NB4 (cell line): ENCODE results near the gene ALAD.
"Not testable (repeated sequence)": the region's sequence is repeated elsewhere in the genome, so short reads cannot be mapped to it uniquely, and the experiment has no call there.

ENCODE experiments used
- DNase-seq: peaks from one replicate; pipeline ENCODE4 v3.0.0; 2010; ENCODE audit warnings: low read depth
- H3K4me3 ChIP-seq: one replicate; pipeline ENCODE4 v1.5.1; 2011; ENCODE audit warnings: mild to moderate bottlenecking, low read depth, low read length, moderate library complexity
- MYC ChIP-seq: IDR thresholded peaks from 2 replicates; pipeline ENCODE4 v1.6.1; 2011; ENCODE audit warnings: low read depth, low read length
- POLR2A ChIP-seq: IDR thresholded peaks from 2 replicates; pipeline ENCODE4 v1.6.1; 2011; ENCODE audit warnings: mild to moderate bottlenecking; ENCODE audit not compliant: insufficient read length; ENCODE audit errors: extremely low read depth
- TF ChIP-seq, protein P1 (sequence below): IDR thresholded peaks from 2 replicates; pipeline ENCODE4 v1.6.1; 2011; ENCODE audit warnings: low read depth, low read length
- TF ChIP-seq, protein P2 (sequence below): IDR thresholded peaks from one replicate; pipeline ENCODE4 v1.5.1; 2012; ENCODE audit warnings: low read depth, low read length

The ALAD gene

DNA sequence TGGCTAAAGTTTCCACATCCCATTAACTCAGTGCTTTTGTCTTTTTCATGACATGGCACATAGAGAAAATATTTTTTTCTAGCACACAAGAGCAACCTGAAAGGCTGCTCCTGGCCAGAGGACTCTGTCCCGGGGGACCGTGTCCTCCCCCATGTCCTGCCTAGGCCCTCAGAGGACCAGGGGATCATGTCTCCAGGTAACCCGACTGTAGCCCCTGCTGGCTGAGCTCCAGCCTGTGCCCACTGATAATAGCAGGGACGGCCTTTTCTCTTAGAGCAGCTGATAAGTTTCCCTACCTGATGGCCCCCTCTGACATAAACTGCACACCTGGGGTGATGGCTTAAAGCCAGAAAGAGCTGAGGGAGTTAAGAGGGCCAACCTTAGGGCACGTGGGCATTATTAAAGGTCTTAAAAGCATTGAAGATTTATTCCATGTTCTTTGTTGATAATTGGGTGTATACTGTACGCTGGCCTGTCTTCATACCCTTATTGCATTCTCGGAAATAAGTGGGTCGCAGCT lies 30.2 kb downstream of the ALAD start:
- no peak overlapping the region for H3K4me3 ChIP-seq
- DNase-seq: no peak
- TF ChIP-seq MYC (no peak), POLR2A (no peak)
- TF ChIP-seq, protein P1, sequence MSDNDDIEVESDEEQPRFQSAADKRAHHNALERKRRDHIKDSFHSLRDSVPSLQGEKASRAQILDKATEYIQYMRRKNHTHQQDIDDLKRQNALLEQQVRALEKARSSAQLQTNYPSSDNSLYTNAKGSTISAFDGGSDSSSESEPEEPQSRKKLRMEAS: no peak
- TF ChIP-seq, protein P2, sequence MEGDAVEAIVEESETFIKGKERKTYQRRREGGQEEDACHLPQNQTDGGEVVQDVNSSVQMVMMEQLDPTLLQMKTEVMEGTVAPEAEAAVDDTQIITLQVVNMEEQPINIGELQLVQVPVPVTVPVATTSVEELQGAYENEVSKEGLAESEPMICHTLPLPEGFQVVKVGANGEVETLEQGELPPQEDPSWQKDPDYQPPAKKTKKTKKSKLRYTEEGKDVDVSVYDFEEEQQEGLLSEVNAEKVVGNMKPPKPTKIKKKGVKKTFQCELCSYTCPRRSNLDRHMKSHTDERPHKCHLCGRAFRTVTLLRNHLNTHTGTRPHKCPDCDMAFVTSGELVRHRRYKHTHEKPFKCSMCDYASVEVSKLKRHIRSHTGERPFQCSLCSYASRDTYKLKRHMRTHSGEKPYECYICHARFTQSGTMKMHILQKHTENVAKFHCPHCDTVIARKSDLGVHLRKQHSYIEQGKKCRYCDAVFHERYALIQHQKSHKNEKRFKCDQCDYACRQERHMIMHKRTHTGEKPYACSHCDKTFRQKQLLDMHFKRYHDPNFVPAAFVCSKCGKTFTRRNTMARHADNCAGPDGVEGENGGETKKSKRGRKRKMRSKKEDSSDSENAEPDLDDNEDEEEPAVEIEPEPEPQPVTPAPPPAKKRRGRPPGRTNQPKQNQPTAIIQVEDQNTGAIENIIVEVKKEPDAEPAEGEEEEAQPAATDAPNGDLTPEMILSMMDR: no peak

DNA sequence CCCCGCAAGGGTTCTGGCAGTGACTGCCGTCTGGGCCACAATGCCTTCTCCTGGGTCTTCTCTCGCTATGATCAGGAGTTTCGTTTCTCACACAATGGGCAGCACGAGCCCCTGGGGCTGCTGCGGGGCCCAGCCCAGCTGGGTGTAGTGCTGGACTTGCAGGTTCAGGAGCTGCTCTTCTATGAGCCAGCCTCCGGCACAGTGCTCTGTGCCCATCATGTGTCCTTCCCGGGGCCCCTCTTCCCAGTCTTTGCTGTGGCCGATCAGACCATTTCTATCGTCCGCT lies 31.3 kb downstream of the ALAD start:
- H3K4me3 ChIP-seq: no peak overlapping the region
- no peak for DNase-seq
- TF ChIP-seq, protein P2: no peak
- TF ChIP-seq, protein P1: no peak
- TF ChIP-seq MYC (no peak), POLR2A (no peak)

DNA sequence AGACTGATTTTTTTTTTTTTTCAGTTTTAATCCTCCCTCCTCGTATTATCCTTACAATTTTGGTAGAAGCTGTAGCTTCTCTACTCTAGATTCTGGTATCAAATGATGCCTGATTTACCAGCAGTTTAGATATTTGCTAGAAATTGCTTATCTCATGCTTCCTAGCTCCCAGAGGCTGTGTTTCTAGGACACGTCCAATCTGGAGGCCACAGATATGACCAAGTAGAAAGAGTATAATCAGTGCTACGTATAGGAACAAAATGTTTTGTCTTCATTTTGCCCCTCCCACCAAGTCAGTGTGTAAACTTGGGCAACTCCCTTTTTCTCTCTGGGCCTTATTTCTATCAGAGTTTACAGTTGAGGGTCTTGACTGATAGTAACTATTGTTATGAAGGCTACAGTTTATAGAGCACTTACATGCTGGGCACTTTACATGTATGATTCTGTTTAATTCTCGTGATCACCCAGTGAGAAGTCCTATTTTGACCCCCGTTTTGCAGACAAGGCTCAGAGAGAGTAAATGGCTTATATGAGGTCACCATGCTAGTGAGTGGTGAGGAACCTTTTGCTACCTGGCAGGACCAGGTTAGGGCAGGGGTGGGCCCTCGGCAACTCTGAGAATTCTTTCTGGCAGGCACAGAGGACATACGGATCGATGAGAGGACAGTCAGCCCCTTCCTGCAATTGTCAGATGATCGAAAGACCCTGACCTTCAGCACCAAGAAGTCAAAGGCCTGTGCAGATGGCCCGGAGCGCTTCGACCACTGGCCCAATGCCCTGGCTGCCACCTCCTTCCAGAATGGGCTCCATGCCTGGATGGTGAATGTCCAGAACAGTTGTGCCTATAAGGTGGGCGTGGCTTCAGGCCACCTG lies 31.9 kb downstream of the ALAD start:
- H3K4me3 ChIP-seq: no peak overlapping the region
- no peak for DNase-seq
- TF ChIP-seq POLR2A (no peak), MYC (no peak)
- TF ChIP-seq, protein P1: no peak
- TF ChIP-seq, protein P2: no peak

DNA sequence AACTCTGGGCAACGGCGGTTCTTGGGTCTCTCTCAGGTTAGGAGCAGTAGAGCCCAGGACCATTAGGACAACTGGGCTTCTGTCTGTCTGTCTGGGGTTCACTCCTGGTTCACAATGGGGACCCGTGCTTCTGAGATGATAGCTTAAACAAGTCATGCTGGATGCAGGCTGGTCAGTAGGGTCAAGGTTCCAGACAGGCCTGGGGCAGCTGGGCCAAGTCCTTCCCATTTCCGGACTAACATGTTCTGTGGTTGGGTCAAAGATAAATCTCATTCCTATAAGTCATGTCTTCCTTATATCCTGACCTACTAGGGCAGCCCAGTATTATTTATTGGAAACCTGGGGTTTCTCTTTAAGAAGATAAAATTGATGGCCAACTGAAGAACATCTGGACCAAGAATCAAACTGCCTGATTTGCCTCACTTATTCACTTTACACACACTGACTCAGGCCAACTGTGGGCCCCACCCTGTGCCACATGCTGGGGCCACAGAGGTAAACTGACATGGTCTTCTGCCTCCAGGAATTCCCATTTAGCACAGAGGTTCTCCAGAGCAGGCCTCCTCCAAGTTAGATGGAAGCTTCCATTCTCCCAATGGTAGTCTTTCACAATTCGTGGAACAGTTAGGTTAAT lies 32.6 kb downstream of the ALAD start:
- no peak for DNase-seq
- H3K4me3 ChIP-seq: no peak overlapping the region
- TF ChIP-seq, protein P1: no peak
- TF ChIP-seq POLR2A (no peak), MYC (no peak)
- TF ChIP-seq, protein P2: no peak

DNA sequence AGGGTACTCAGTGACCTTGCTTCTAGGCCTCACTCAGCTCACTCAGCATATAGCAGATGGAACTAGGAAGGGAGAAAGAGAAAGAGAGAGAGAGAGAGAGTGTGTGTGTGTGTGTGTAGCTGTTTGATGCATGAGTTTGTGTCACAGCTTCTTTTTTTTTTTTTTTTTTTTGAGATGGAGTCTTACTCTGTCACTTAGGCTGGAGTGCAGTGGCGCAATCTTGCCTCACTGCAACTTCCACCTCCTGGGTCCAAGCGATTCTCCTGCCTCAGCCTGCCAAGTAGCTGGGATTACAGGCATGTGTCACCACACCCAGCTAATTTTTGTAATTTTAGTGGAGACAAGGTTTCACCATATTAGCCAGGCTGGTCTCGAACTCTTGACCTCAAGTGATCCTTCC lies 35.4 kb downstream of the ALAD start:
- peak; percentile 51 for DNase-seq
- H3K4me3 ChIP-seq: not testable (repeated sequence)

DNA sequence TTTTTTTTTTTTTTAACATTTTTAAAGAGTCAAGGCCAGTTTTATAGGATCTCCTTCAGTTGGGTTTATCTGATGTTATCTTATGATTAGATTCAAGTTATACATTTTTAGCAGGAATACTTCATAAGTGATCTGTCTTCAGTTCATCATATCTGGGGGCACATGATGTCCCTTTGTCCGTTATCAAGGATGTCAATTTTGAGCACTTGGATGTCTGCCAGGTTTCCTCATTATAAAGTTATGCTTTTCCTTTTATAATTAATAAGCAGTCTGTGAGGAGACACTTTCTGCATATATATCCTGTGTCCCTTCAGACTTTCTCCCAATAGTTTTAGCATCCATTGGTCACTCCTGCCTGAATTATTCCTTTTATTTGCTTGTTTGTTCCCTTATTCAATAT lies 36.1 kb downstream of the ALAD start:
- TF ChIP-seq, protein P2: no peak
- H3K4me3 ChIP-seq: no peak overlapping the region
- DNase-seq: no peak
